HG03469 (cell line): Measurements from ENCODE around the gene PCSK7.
"Not testable (repeated sequence)": the region's sequence is repeated elsewhere in the genome, so short reads cannot be mapped to it uniquely, and the experiment has no call there.

ENCODE experiments used
- ATAC-seq: cut with Tn5 transposase; IDR thresholded peaks from one replicate; pipeline ENCODE4 v1.9.1; 2021; ENCODE audit warnings: mild to moderate bottlenecking, moderate library complexity, moderate number of reproducible peaks; ENCODE audit not compliant: unreplicated experiment

PCSK7 gene

GRCh38 chr11:117217141-117218084 lies 14.5 kb downstream of the PCSK7 start:
- ATAC-seq, result no peak

- ATAC-seq, result no peak
Observed at GRCh38 chr11:117214404-117215110, 17.3 kb downstream of the PCSK7 start.

GRCh38 chr11:117212697-117213355 lies 19.0 kb downstream of the PCSK7 start:
- no peak for ATAC-seq

- ATAC-seq, result no peak
Observed at GRCh38 chr11:117210620-117211019, 21.3 kb downstream of the PCSK7 start.

GRCh38 chr11:117209351-117210125 lies 22.3 kb downstream of the PCSK7 start:
- not testable (repeated sequence) for ATAC-seq

- not testable (repeated sequence) for ATAC-seq
Observed at GRCh38 chr11:117208710-117209109, 23.2 kb downstream of the PCSK7 start.

- not testable (repeated sequence) for ATAC-seq
Observed at GRCh38 chr11:117207481-117207880, 24.4 kb downstream of the PCSK7 start.

- ATAC-seq, result not testable (repeated sequence)
Observed at GRCh38 chr11:117206859-117207258, 25.0 kb downstream of the PCSK7 start.

GRCh38 chr11:117206111-117206510 lies 25.8 kb downstream of the PCSK7 start:
- not testable (repeated sequence) for ATAC-seq

- ATAC-seq, result no peak
Observed at GRCh38 chr11:117205211-117205818, 26.6 kb downstream of the PCSK7 start.

- no peak for ATAC-seq
Observed at GRCh38 chr11:117204283-117205080, 27.4 kb downstream of the PCSK7 start.

GRCh38 chr11:117203069-117203407 lies 28.8 kb downstream of the PCSK7 start:
- ATAC-seq, result no peak

GRCh38 chr11:117202386-117203068 lies 29.3 kb downstream of the PCSK7 start:
- ATAC-seq, result no peak

- no peak for ATAC-seq
Observed at GRCh38 chr11:117201658-117202305, 30.1 kb downstream of the PCSK7 start.

GRCh38 chr11:117200813-117201657 lies 30.8 kb downstream of the PCSK7 start:
- no peak for ATAC-seq

GRCh38 chr11:117199916-117200812 lies 31.7 kb downstream of the PCSK7 start:
- no peak for ATAC-seq
